NCI-H345 treated with DMSO at 0.1 percent for 48 hours (cell line): ENCODE data around the gene PURA.

ENCODE experiments used
- DNase-seq: peaks from one replicate; lab custom pipeline; 2025; ENCODE audit not compliant: unreplicated experiment; lab: John Stamatoyannopoulos, UW

The PURA gene

GRCh38 chr5:140113699-140114263 is at the start of gene PURA:
Gene PURA (plus strand): TSS chr5:140114109. CDS start chr5:140114182, 73 bp downstream.
- DNase-seq: peak; percentile 70

- DNase-seq: no peak
These were observed 41.1 kb upstream of the PURA start for GRCh38 chr5:140072812-140073211.

GRCh38 chr5:140073296-140073695 is 40.6 kb upstream of the PURA start:
- peak; percentile 5 for DNase-seq

DNA sequence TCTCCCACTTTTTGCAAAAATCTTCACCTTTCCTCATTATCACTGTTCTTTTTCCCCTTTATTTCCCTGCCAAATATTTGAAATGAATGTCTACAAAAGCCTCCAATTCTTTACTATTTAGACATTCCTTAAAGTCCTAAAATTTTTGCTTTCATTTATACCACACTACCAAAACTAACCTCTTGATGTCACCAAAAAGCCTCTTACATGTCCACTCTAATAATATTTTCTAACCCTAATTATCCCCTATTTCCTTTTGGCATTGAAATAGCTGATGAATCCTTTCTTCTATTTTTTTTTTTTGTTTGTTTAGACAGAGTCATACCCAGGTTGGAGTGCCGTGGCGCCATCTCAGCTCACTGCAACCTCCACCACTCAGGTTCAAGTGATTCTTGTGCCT is 38.5 kb upstream of the PURA start:
- no peak for DNase-seq

- no peak for DNase-seq
These were observed 37.8 kb upstream of the PURA start for GRCh38 chr5:140076142-140076541.

- no peak for DNase-seq
These were observed 37.1 kb upstream of the PURA start for GRCh38 chr5:140076788-140077187.

DNA sequence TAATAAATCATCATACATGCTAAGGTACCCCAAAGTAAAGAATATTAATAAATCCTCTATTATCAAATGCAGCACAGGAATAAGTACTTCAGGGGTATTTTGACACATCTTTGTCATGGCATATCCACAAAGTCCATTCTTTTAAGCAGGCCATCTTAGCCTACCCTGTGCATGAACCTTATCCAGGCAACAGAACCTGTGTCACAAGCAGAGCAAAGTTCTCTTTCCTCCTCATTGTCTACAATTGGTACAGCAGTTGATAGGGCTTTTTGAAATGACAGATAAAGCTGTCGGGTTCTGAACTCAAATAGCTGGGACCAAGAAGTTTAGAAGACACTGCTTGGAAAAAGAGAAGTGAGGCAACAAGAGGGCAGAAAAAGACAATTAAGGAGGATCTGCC is 30.8 kb upstream of the PURA start:
- no peak for DNase-seq

GRCh38 chr5:140083650-140084049 is 30.3 kb upstream of the PURA start:
- DNase-seq: no peak

GRCh38 chr5:140084541-140084940 is 29.4 kb upstream of the PURA start:
- no peak for DNase-seq

DNA sequence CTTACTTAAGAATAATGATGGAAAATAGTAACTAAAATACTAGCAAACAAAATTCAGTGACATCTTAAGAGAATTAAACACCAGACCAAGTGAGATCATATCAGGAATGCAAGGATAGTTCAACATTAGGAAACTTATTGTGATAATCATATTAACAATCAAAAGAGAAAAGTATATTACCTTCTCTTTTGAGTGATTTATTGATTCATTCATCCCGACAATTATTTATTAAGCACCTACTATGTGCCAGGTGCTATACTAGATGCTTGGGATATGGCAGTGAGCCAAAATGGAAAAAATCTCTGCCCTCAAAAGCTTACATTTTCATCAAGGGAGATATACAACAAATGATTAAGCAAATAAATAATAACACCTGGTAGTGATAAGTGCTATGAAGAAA is 23.7 kb upstream of the PURA start:
- DNase-seq: no peak

DNA sequence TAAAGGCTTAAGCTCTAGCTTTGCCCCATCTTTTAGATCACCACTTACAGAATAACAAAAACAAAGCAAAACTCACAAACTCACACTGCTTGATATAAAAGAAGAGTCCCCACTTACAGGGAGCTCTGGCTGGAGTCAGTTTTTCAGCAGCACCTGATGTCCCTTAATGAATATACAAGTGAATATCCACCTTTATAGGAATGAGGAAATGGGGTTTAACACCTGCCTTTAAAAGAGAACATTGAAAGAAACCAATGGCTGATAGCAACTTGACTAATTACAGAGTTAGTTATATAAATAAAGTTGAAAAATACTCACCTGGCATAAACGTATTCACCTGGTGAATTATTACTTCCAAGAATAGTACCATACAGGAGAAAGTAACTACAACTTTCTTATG is 20.7 kb upstream of the PURA start:
- no peak for DNase-seq

GRCh38 chr5:140093866-140094265 is 20.0 kb upstream of the PURA start:
- no peak for DNase-seq

- no peak for DNase-seq
These were observed 19.0 kb upstream of the PURA start for GRCh38 chr5:140094889-140095288.

DNA sequence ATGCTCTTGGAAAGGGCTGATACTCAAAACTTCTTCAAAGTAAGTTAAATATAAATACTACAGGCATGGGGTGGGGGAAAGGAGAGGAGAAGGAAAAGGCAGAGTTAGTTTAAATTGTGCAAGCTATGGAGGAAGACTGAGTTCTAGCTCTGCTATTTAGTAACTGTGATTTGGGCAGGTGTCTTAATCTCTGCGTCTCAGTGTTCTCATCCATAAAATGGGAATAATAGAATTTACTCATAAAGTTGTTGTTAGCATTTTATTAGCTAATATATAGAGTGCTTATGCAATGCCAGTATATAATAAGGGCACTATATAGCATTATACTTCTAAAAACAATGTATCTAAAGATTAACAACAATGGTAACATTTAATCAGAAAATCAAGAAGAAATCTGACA is 12.7 kb upstream of the PURA start:
- no peak for DNase-seq

DNA sequence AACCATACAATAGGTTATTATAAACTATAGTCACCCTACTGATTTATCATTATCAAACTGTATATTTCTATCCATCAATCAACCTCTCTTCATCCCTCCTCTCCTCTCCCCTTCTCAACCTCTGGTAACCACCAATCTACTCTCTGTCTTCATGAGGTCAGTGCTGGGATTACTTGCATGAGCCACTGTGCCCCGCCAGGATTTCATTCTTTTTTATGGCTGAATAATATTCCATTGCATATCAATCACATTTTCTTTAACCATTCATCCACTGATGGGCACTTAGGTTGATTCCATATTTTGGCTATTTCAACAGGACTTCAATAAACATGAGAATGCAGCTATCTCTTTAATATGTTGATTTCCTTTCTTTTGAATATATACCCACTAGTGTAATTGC is 10.8 kb upstream of the PURA start:
- DNase-seq: no peak

DNA sequence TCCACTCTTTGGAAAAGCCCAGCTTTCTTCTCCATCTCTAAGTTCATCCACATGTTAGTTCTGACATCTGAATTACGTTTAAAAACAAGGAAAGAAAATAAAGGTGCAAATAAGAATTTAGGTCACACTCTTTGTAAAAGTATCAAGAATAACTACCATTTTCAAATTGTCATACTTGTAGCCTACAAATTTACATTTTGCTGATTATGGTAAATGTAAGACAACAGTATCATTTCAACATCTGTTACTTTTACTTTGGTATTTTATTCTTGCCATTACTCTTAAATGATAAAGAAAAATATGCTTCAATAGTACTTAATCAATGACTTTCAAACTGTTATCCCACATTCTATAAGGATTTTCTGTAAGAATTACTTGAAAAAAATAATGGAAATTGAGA is 9.8 kb upstream of the PURA start:
- no peak for DNase-seq

- DNase-seq: no peak
These were observed 7.8 kb upstream of the PURA start for GRCh38 chr5:140106101-140106500.

- DNase-seq: no peak
These were observed 7.1 kb upstream of the PURA start for GRCh38 chr5:140106805-140107311.

DNA sequence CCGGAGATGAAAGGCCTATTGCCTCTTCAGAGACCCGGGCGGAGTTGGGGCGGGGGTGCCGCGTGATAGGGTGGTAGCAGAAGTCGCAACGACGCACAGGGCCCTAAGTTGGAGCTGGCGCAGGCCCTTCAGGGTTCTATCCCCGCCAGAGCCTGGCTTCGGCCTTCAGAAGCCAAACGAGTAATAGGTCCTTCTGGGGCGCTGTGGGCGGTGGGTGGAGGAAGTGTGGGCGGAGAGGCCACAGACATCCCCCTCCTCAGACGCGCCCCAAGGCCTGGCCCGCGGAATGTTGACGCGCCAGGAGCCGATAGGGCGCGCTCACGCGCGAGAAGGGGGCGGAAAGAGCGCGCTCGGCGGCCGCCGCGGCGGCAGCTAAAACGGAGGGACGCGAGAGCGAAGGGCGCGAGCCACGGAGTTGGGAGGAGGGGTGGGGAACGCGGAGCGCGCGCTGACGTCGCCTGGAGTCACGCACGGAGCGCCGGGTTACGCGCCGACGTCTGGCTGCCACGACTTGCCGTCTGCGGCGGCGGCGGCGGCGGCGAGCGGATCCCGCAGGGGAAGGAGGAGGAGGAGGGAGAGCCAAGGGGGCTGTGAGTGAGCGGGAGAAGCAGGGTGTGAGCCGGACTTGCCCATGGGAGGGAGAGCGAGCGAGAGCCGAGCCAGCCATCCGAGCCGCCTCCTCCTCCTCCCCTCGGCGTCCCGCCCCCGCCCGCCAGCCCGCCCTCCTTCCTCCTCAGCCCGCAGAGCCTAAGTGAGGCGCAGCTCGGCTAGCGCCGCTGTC is 6.4 kb upstream of the PURA start:
- peak; percentile 76 for DNase-seq

GRCh38 chr5:140108093-140109017 is 5.6 kb upstream of the PURA start:
- DNase-seq: peak; percentile 73

DNA sequence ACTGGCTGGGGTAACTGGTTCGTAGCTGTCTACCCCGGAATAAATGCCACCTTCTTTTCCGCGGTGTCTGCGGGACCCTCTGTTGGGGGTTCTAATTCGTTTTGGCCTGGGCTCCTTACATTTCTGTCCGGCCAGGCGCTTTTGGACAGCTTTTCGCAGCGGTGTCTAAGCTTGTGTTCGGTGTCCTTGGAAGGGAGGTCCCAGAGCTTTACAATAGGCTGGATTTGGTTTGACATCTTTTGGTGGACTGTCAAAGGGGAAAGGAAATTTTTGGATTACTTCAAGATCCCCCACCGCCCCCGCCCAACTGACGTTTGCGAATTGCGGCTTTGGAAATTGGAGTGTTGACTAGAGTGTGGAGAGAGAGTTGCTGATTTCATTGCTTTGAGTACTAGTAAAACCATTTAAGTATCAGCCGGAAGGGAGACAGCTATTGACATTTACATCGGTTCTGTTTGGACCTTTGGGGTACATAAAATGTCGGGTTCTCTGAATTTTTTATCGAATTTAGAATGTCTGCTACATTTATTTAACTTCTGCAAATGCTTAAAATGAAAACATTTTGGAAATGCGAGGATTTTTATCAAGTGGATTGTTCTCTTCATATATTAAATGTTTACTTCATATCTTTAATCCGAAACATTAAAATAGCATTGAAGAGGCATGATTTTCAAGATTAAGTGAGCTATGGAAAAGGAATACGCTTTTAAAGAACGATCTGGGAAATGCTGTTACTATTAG is 4.7 kb upstream of the PURA start:
- no peak for DNase-seq
